GM12878 (cell line): ENCODE measurements around the gene PRG2. TPM values are rescaled to one million over a fixed set of nuclear protein-coding genes. Genes with fewer than 3 reads are reported as not detected.
A peak's percentile ranks its signal among the peaks of the same experiment; 100 is the strongest.

ENCODE experiments used
- ATAC-seq: fragments of 200-7000 bp; cut with Tn5 transposase; 3 replicates; pipeline ENCODE4 v1.9.1; 2020; ENCODE audit warnings: mild to moderate bottlenecking, moderate library complexity
- BruUV-seq: library from RNA; stranded (reverse); fragments of 400-500 nt; replicated peaks from 2 replicates; lab custom pipeline; 2021; lab: Mats Ljungman, UMichigan
- CTCF ChIA-PET: fragments of 300-600 bp; sonication (Branson Sonifier 250); formaldehyde crosslinking; extraction: SDS; loops from one replicate; lab custom pipeline; 2021; ENCODE audit warnings: inconsistent platforms; lab: Yijun Ruan, JAX
- POLR2A ChIA-PET: fragments of 350-600 bp; formaldehyde crosslinking; extraction: SDS; loops from one replicate; lab custom pipeline; 2021; ENCODE audit warnings: inconsistent platforms; lab: Charles Lee
- RAD21 ChIA-PET: fragments of 300-600 bp; sonication (Branson Sonifier 250); formaldehyde crosslinking; loops from one replicate; lab custom pipeline; 2023; ENCODE audit warnings: antibody characterized with exemption; ENCODE audit not compliant: unreplicated experiment; lab: Charles Lee
- SMC1A ChIA-PET: fragments of 300-600 bp; sonication (Branson Sonifier 250); formaldehyde crosslinking; loops from one replicate; lab custom pipeline; 2023; ENCODE audit not compliant: unreplicated experiment, uncharacterized antibody; lab: Charles Lee
- DNase-seq: peaks from one replicate; pipeline ENCODE4 v3.0.0-alpha.2; 2011; ENCODE audit warnings: low read depth, low spot score
- FAIRE-seq: peaks from 3 replicates; lab custom pipeline; 2011; peaks lifted over from hg19 to GRCh38; lab: Jason Lieb, UNC
- H2AFZ ChIP-seq: 2 replicates; pipeline ENCODE4 v1.6.0; 2011; ENCODE audit warnings: low read depth, low read length, control low read depth; ENCODE audit not compliant: control insufficient read depth
- H3K27ac ChIP-seq: 2 replicates; pipeline ENCODE4 v1.5.1; 2011; ENCODE audit warnings: control low read depth; ENCODE audit not compliant: control insufficient read depth, insufficient read depth
- H3K27me3 ChIP-seq, 2 experiments: replicated peaks in 1 of 2; 2 replicates each; pipeline versions ENCODE4 v1.6.0 to v1.6.1; 2011; ENCODE audit warnings: low read length in 1 of 2; ENCODE audit not compliant: control insufficient read depth in 2 of 2, insufficient read depth in 2 of 2
- H3K36me3 ChIP-seq, 2 experiments: 2 replicates each; pipeline ENCODE4 v1.5.1; 2011; ENCODE audit warnings: low read length in 1 of 2; ENCODE audit not compliant: control insufficient read depth in 2 of 2, insufficient read depth in 2 of 2
- H3K4me1 ChIP-seq: 2 replicates; pipeline ENCODE4 v1.6.1; 2011; ENCODE audit warnings: mild to moderate bottlenecking, low read length, moderate library complexity, mixed read lengths; ENCODE audit not compliant: control insufficient read depth, insufficient read depth
- H3K4me2 ChIP-seq: 2 replicates; pipeline ENCODE4 v1.6.0; 2011; ENCODE audit warnings: control low read depth; ENCODE audit not compliant: control insufficient read depth, insufficient read depth
- H3K4me3 ChIP-seq: fragments of 200-600 bp; sonication (generic); 2 replicates; pipeline ENCODE4 v1.5.1; 2016
- H3K79me2 ChIP-seq: 2 replicates; pipeline ENCODE4 v1.6.0; 2011; ENCODE audit warnings: low read length; ENCODE audit not compliant: control insufficient read depth, insufficient read depth
- H3K9ac ChIP-seq: 2 replicates; pipeline ENCODE4 v1.8.0; 2011; ENCODE audit warnings: low read length, control low read depth, mixed read lengths; ENCODE audit not compliant: control insufficient read depth, insufficient read depth
- H3K9me3 ChIP-seq: replicated peaks from 3 replicates; pipeline ENCODE4 v1.5.1; 2011; ENCODE audit warnings: mild to moderate bottlenecking, low read length; ENCODE audit not compliant: control insufficient read depth, insufficient read depth
- H4K20me1 ChIP-seq: 2 replicates; pipeline ENCODE4 v1.6.0; 2011; ENCODE audit not compliant: control insufficient read depth, insufficient read depth
- NFYB ChIP-seq: IDR thresholded peaks from 2 replicates; pipeline ENCODE4 v1.6.1; 2011; ENCODE audit warnings: low read depth, mild to moderate bottlenecking, low read length, improper control_type of control experiment, moderate library complexity; ENCODE audit not compliant: insufficient read depth
- RB1 ChIP-seq: fragments of 450-650 bp; formaldehyde crosslinking; IDR thresholded peaks from 2 replicates; pipeline ENCODE4 v1.6.1; 2017; ENCODE audit warnings: mild to moderate bottlenecking, borderline replicate concordance
- SIN3A ChIP-seq: IDR thresholded peaks from 2 replicates; pipeline ENCODE4 v1.6.1; 2012; ENCODE audit warnings: low read depth, low read length, improper control_type of control experiment
- SMC3 ChIP-seq: IDR thresholded peaks from 2 replicates; pipeline ENCODE4 v1.6.1; 2011; ENCODE audit warnings: low read length, improper control_type of control experiment, borderline replicate concordance
- WGBS: methylation state at CpG from one replicate; pipeline ENCODE4 v1.1.6; 2016; ENCODE audit warnings: low lambda C conversion rate; ENCODE audit not compliant: insufficient replicate concordance, insufficient coverage; ENCODE audit errors: missing lambda C conversion rate; 5-methylcytosine and 5-hydroxymethylcytosine counted together
- in situ Hi-C: fragments of 300-500 bp; cut with MboI; formaldehyde crosslinking; loops from 9 replicates; pipeline ENCODE4 v1.14.3; 2018; ENCODE audit warnings: mixed read lengths
- intact Hi-C: fragments of 100-400 bp; cut with micrococcal nuclease; formaldehyde crosslinking; loops from one replicate; pipeline ENCODE4 v1.14.2; 2022; ENCODE audit not compliant: unreplicated experiment
- polyA plus RNA-seq, 11 experiments: library from polyadenylated mRNA; depleted of rRNA in 4 of 11; unstranded in 6 of 11; stranded (reverse) in 5 of 11; fragments of >200 nt; fragmentation: Nextera tagmentation in 4 of 11; fragmentation: Illumina TruSeq in 1 of 11; extraction: Ambion mirVana in 4 of 11; extraction: Trizol in 1 of 11; gene quantifications; 1 replicate in 1 of 11; 2 replicates in 10 of 11; pipeline versions ENCODE4 v1.2.1 to v1.2.3, GENCODE V29; 2011 to 2016; ENCODE audit warnings: inconsistent platforms in 2 of 11, missing spikeins in 2 of 11, low read depth in 1 of 11
- total RNA-seq, 4 experiments: library from RNA; depleted of rRNA in 3 of 4; stranded (reverse); fragments of >200 nt in 3 of 4; fragmentation: Illumina TruSeq in 1 of 4; extraction: Trizol in 1 of 4; gene quantifications; 2 replicates each; pipeline versions ENCODE4 v1.2.1 to v1.2.3, GENCODE V29; 2013 to 2021
- TF ChIP-seq, protein P1 (sequence below): fragments of 450-650 bp; IDR thresholded peaks from 2 replicates; pipeline ENCODE4 v1.6.1; 2016; ENCODE audit warnings: mild to moderate bottlenecking
- TF ChIP-seq, protein P2 (sequence below): fragments of 450-650 bp; IDR thresholded peaks from 2 replicates; pipeline ENCODE4 v1.6.1; 2017; ENCODE audit warnings: mild to moderate bottlenecking, moderate library complexity
- TF ChIP-seq, protein P3 (sequence below): fragments of 450-650 bp; IDR thresholded peaks from 2 replicates; pipeline ENCODE4 v1.6.1; 2017; ENCODE audit warnings: mild to moderate bottlenecking, low read depth, inconsistent platforms; ENCODE audit not compliant: poor library complexity, severe bottlenecking

Gene PRG2
- total and polyA plus RNA-seq, 10 of the 15 experiments (the other 5 are each of a cell fraction or from before 2014, with no cell fraction given), result 0.10 to 1.7 (median 0.56) TPM; not detected in 2

DNA sequence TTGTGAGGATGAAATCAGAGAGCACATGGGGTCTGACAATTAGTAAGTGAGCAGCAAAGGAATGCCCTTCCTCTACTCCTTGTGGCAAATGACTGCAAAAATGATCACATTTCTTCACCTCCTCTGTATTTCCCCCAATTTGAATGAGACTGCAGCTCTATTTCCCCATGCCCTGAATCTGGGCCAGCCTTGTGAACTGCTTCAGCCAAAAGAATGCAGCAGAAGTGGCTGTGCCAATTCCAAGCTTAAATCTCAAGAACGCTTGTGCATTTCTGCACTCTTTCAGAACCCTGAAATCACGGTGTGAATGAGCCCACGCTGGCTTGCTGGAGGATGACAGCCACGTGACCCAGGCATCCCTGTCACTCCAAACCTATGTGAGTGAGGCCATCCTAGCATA lies 26.6 kb upstream of the PRG2 start:
- FAIRE-seq, result no peak
- CTCF ChIA-PET, result interaction anchor here (0.9 to 2.0 kb wide), 6 partner anchors 9 to 71 kb away, joined by 3 to 6 read pairs (median 3); no protein-coding TSS in a partner anchor
- BruUV-seq, result no TSS peak

More for the DNA sequence above, 26.6 kb upstream of the PRG2 start:
- Histone ChIP-seq H3K4me2 (no peak overlapping the region), H4K20me1 (peaks cover 3% of the 10 kb centered on the region), H3K4me3 (no peak overlapping the region), H2AFZ (no peak overlapping the region), H3K4me1 (peaks cover 22% of the 10 kb centered on the region), H3K79me2 (peaks cover 53% of the 10 kb centered on the region), H3K9ac (no peak overlapping the region), H3K27ac (no peak overlapping the region), H3K27me3 (no peaks in the 10 kb centered on the region), H3K9me3 (no peaks in the 10 kb centered on the region; the same call in 2 of the 3 replicates), H3K36me3 (peaks cover 36 to 71% of the 10 kb centered on the region in 2 experiments)
- ChIA-PET POLR2A (interaction anchor here (1.2 to 4.4 kb wide), 2 partner anchors 8 to 13 kb away, joined by 4 to 22 read pairs; no protein-coding TSS in a partner anchor), RAD21 (interaction anchor here (0.7 kb wide), 1 partner anchor 11 kb away, joined by 3 read pairs; no protein-coding TSS in a partner anchor), SMC1A (interaction anchor here (1.1 kb wide), 1 partner anchor 9 kb away, joined by 3 read pairs; no protein-coding TSS in a partner anchor)
- no peak for DNase-seq
- TF ChIP-seq SIN3A (no peak), RB1 (no peak), NFYB (no peak), SMC3 (no peak)
- TF ChIP-seq, protein P1, sequence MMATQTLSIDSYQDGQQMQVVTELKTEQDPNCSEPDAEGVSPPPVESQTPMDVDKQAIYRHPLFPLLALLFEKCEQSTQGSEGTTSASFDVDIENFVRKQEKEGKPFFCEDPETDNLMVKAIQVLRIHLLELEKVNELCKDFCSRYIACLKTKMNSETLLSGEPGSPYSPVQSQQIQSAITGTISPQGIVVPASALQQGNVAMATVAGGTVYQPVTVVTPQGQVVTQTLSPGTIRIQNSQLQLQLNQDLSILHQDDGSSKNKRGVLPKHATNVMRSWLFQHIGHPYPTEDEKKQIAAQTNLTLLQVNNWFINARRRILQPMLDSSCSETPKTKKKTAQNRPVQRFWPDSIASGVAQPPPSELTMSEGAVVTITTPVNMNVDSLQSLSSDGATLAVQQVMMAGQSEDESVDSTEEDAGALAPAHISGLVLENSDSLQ, result peak; percentile 12; the same call in 1 of the 2 replicates
- TF ChIP-seq, protein P2, sequence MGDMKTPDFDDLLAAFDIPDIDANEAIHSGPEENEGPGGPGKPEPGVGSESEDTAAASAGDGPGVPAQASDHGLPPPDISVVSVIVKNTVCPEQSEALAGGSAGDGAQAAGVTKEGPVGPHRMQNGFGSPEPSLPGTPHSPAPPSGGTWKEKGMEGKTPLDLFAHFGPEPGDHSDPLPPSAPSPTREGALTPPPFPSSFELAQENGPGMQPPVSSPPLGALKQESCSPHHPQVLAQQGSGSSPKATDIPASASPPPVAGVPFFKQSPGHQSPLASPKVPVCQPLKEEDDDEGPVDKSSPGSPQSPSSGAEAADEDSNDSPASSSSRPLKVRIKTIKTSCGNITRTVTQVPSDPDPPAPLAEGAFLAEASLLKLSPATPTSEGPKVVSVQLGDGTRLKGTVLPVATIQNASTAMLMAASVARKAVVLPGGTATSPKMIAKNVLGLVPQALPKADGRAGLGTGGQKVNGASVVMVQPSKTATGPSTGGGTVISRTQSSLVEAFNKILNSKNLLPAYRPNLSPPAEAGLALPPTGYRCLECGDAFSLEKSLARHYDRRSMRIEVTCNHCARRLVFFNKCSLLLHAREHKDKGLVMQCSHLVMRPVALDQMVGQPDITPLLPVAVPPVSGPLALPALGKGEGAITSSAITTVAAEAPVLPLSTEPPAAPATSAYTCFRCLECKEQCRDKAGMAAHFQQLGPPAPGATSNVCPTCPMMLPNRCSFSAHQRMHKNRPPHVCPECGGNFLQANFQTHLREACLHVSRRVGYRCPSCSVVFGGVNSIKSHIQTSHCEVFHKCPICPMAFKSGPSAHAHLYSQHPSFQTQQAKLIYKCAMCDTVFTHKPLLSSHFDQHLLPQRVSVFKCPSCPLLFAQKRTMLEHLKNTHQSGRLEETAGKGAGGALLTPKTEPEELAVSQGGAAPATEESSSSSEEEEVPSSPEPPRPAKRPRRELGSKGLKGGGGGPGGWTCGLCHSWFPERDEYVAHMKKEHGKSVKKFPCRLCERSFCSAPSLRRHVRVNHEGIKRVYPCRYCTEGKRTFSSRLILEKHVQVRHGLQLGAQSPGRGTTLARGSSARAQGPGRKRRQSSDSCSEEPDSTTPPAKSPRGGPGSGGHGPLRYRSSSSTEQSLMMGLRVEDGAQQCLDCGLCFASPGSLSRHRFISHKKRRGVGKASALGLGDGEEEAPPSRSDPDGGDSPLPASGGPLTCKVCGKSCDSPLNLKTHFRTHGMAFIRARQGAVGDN, result no peak
- TF ChIP-seq, protein P3, sequence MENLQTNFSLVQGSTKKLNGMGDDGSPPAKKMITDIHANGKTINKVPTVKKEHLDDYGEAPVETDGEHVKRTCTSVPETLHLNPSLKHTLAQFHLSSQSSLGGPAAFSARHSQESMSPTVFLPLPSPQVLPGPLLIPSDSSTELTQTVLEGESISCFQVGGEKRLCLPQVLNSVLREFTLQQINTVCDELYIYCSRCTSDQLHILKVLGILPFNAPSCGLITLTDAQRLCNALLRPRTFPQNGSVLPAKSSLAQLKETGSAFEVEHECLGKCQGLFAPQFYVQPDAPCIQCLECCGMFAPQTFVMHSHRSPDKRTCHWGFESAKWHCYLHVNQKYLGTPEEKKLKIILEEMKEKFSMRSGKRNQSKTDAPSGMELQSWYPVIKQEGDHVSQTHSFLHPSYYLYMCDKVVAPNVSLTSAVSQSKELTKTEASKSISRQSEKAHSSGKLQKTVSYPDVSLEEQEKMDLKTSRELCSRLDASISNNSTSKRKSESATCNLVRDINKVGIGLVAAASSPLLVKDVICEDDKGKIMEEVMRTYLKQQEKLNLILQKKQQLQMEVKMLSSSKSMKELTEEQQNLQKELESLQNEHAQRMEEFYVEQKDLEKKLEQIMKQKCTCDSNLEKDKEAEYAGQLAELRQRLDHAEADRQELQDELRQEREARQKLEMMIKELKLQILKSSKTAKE, result no peak
- intact Hi-C loops (no loop called here), in situ Hi-C loops (no loop called here)
- ATAC-seq, result 0 out of 3 replicates have a peak, but pooled peaks have one; percentile 10
- WGBS, result 88% methylated on average over 4 of the region's 4 CpGs
